Ishikawa (cell line): ENCODE results near the gene EPB42.
A peak's percentile ranks its signal among the peaks of the same experiment; 100 is the strongest.

ENCODE experiments used
- CEBPB ChIP-seq: IDR thresholded peaks from 2 replicates; pipeline ENCODE4 v1.6.1; 2012
- CREB1 ChIP-seq: IDR thresholded peaks from 2 replicates; pipeline ENCODE4 v1.6.1; 2012; ENCODE audit warnings: low read depth
- EGR1 ChIP-seq: IDR thresholded peaks from 2 replicates; pipeline ENCODE4 v1.6.1; 2012
- EP300 ChIP-seq: IDR thresholded peaks from 2 replicates; pipeline ENCODE4 v1.6.1; 2012; ENCODE audit warnings: borderline replicate concordance
- FOXM1 ChIP-seq: IDR thresholded peaks from 2 replicates; pipeline ENCODE4 v1.6.1; 2012; ENCODE audit warnings: low read depth, borderline replicate concordance
- MAX ChIP-seq: IDR thresholded peaks from 2 replicates; pipeline ENCODE4 v1.6.1; 2012
- NFIC ChIP-seq: IDR thresholded peaks from 2 replicates; pipeline ENCODE4 v1.6.1; 2012
- RAD21 ChIP-seq: IDR thresholded peaks from 2 replicates; pipeline ENCODE4 v1.6.1; 2012; ENCODE audit warnings: low read depth
- REST ChIP-seq: IDR thresholded peaks from 2 replicates; pipeline ENCODE4 v1.6.1; 2012; ENCODE audit warnings: low read depth, mild to moderate bottlenecking
- TAF1 ChIP-seq: IDR thresholded peaks from 2 replicates; pipeline ENCODE4 v1.6.1; 2012; ENCODE audit warnings: low read depth, mild to moderate bottlenecking
- TCF12 ChIP-seq: IDR thresholded peaks from 2 replicates; pipeline ENCODE4 v1.6.1; 2012; ENCODE audit warnings: low read depth
- TEAD4 ChIP-seq: IDR thresholded peaks from 2 replicates; pipeline ENCODE4 v1.6.1; 2012
- USF1 ChIP-seq: IDR thresholded peaks from 2 replicates; pipeline ENCODE4 v1.6.1; 2012
- YY1 ChIP-seq: IDR thresholded peaks from 2 replicates; pipeline ENCODE4 v1.6.1; 2012; ENCODE audit warnings: low read depth
- ZBTB7A ChIP-seq: IDR thresholded peaks from 2 replicates; pipeline ENCODE4 v1.6.1; 2012; ENCODE audit warnings: low read depth

EPB42 gene

GRCh38 chr15:43219929-43220928 is 589 bp downstream of the EPB42 start:
- TF ChIP-seq RAD21 (no peak), CEBPB (no peak), ZBTB7A (no peak), EGR1 (no peak), USF1 (no peak)

GRCh38 chr15:43218908-43219706 is 1.7 kb downstream of the EPB42 start:
- TF ChIP-seq YY1 (no peak), EGR1 (no peak), RAD21 (no peak), MAX (no peak), CREB1 (no peak), TCF12 (no peak), FOXM1 (no peak)

GRCh38 chr15:43215961-43216360 is 4.9 kb downstream of the EPB42 start:
- TF ChIP-seq NFIC (no peak), MAX (no peak), TEAD4 (no peak), FOXM1 (no peak), USF1 (no peak), EGR1 (no peak), CREB1 (no peak)

GRCh38 chr15:43214592-43215295 is 6.1 kb downstream of the EPB42 start:
- TF ChIP-seq RAD21 (no peak), ZBTB7A (no peak), MAX (no peak), REST (no peak), TAF1 (no peak), FOXM1 (no peak), TCF12 (no peak), CREB1 (no peak), EP300 (no peak), TEAD4 (no peak), NFIC (no peak)

GRCh38 chr15:43214169-43214568 is 6.6 kb downstream of the EPB42 start:
- TF ChIP-seq YY1 (no peak), USF1 (peak; percentile 29; the same call in 1 of the 2 replicates)

- no peak for TF ChIP-seq ZBTB7A
- no peak for TF ChIP-seq REST
- TF ChIP-seq USF1 = no peak
- TF ChIP-seq EP300 = no peak
- no peak for TF ChIP-seq EGR1
- TF ChIP-seq TAF1 = no peak
- no peak for TF ChIP-seq CREB1
- no peak for TF ChIP-seq CEBPB
These were observed 7.4 kb downstream of the EPB42 start for GRCh38 chr15:43213466-43213865.
